ENCODE measurements around the gene PTTG1IP2. TPM values are rescaled to one million over a fixed set of nuclear protein-coding genes. Genes with fewer than 3 reads are reported as not detected.

The PTTG1IP2 gene
- total RNA-seq, 1 donor from 2014 or later: not detected

DNA sequence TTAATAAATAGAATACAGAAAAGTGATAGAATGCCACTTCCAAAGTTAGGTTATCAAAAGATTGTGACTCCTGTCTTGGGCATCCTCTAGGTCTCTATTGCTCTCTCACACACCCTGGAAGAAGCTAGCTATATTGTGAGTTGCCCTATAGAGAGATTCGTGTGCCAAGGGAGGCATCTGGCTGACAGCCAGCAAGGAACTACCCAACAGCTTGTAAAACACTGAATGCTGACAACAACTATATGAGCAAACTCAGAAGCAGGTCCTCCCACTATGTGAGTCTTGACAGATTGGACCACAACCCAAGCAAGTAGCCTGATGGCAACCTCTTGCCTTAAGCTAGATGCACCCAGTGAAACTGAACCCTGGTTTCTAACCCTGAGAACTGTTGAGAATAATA lies 71.0 kb downstream of the PTTG1IP2 start:
- intact Hi-C loops (cut with micrococcal nuclease): no loop called here
- H3K4me3 Mint-ChIP-seq: no peak overlapping the region
- no peak for DNase-seq (ENCODE audit: low spot score)
- H3K27me3 Mint-ChIP-seq (ENCODE audit: insufficient read depth): peaks cover 2% of the 10 kb centered on the region
- no peak overlapping the region for H3K27ac Mint-ChIP-seq
- no peaks in the 10 kb centered on the region for H3K36me3 Mint-ChIP-seq (ENCODE audit: low read depth)
- H3K9me3 Mint-ChIP-seq: no peaks in the 10 kb centered on the region
- no peaks in the 10 kb centered on the region for H3K4me1 Mint-ChIP-seq (ENCODE audit: low read depth)

DNA sequence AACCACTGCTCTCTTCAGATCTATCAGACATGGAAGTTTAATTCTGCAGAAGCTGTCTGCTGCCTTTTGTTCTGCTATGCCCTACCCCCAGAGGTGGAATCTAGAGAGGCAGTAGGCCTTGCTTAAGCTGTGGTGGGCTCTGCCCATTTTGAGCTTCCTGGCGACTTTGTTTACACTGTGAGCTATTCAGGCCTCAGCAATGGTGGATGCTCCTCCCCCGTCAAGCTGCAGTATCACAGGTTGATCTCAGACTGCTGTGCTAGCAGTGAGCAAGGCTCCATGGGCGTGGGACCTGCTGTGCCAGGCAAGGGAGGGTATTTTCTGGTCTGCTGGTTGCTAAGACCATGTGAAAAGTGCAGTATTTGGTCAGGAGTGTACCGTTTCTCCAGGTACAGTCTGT lies 81.6 kb downstream of the PTTG1IP2 start:
- no peaks in the 10 kb centered on the region for H3K4me1 Mint-ChIP-seq (ENCODE audit: low read depth)
- intact Hi-C loops (cut with micrococcal nuclease): no loop called here
- H3K36me3 Mint-ChIP-seq (ENCODE audit: low read depth): no peaks in the 10 kb centered on the region
- DNase-seq (ENCODE audit: low spot score): no peak
- no peak overlapping the region for H3K27ac Mint-ChIP-seq
- H3K9me3 Mint-ChIP-seq: no peaks in the 10 kb centered on the region
- H3K27me3 Mint-ChIP-seq (ENCODE audit: insufficient read depth): peaks cover 2% of the 10 kb centered on the region
- H3K4me3 Mint-ChIP-seq: no peak overlapping the region

DNA sequence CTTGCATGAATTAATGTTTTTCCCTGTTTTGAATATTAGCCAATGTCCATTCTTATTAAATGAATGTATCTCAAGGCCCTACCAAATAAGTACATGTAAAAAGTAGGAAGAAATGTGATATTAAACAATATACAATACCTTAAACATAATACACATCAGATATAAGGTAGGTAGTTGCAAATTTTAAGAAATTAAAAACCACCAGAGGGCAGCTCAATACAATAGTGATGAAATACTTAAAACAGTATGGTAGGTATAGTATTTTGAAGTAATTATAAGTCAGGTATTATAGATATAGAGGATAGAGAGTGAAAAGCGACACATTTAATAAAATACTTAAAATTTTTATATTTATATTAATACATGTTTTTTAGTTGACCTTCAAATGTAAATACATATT lies 83.1 kb downstream of the PTTG1IP2 start:
- Mint-ChIP-seq H3K27me3 (ENCODE audit: insufficient read depth) (peaks cover 2% of the 10 kb centered on the region), H3K27ac (no peak overlapping the region), H3K4me1 (ENCODE audit: low read depth) (no peaks in the 10 kb centered on the region), H3K4me3 (no peak overlapping the region), H3K36me3 (ENCODE audit: low read depth) (no peaks in the 10 kb centered on the region), H3K9me3 (no peaks in the 10 kb centered on the region)
- no peak for DNase-seq (ENCODE audit: low spot score)
- intact Hi-C loops (cut with micrococcal nuclease): loop anchor here (1.0 kb wide), 1 partner anchor 77 kb away; no protein-coding TSS in a partner anchor

DNA sequence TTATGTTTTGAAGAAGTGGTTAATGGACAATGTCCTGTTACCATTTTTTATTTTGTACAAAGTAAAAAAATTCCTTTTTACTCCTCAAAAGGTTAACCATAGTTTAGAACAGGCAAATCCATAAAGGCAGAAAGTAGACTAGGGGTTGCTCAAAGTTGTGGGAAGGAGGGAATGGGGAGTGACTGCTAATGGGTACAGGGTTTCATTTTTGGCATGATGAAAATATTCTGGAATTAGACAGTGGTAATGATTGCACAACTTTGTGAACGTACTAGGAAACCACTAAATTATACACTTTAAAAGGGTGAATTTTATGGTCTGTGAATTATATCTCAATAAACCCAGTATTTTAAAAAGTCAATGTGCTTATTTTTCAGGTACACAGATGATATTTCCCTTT lies 91.3 kb downstream of the PTTG1IP2 start:
- intact Hi-C loops (cut with micrococcal nuclease): no loop called here
- Mint-ChIP-seq H3K36me3 (ENCODE audit: low read depth) (no peaks in the 10 kb centered on the region), H3K27ac (no peak overlapping the region), H3K4me3 (no peak overlapping the region), H3K27me3 (ENCODE audit: insufficient read depth) (no peaks in the 10 kb centered on the region), H3K9me3 (no peaks in the 10 kb centered on the region), H3K4me1 (ENCODE audit: low read depth) (no peaks in the 10 kb centered on the region)
- no peak for DNase-seq (ENCODE audit: low spot score)

Other genes starting within 250 kb of the PTTG1IP2 start
- not detected in 2 replicates for gene CFAP69, start 224.5 kb upstream of the PTTG1IP2 start, total RNA-seq
- gene FAM237B, start 148.3 kb upstream of the PTTG1IP2 start, total RNA-seq: not detected in 2 replicates
- 32.6 and 36.2 TPM in 2 replicates for gene GTPBP10, start 122.9 kb upstream of the PTTG1IP2 start, total RNA-seq
- 4.4 and 6.2 TPM in 2 replicates for gene CLDN12, start 66.2 kb upstream of the PTTG1IP2 start, total RNA-seq
- 1.6 and 1.9 TPM in 2 replicates for gene CDK14, start 126.7 kb downstream of the PTTG1IP2 start, total RNA-seq